GM21447 (cell line): ENCODE measurements around the gene DBH.

Experiments
- ATAC-seq: cut with Tn5 transposase; IDR thresholded peaks from one replicate; pipeline ENCODE4 v1.9.1; 2021; ENCODE audit not compliant: unreplicated experiment

Gene DBH

DNA sequence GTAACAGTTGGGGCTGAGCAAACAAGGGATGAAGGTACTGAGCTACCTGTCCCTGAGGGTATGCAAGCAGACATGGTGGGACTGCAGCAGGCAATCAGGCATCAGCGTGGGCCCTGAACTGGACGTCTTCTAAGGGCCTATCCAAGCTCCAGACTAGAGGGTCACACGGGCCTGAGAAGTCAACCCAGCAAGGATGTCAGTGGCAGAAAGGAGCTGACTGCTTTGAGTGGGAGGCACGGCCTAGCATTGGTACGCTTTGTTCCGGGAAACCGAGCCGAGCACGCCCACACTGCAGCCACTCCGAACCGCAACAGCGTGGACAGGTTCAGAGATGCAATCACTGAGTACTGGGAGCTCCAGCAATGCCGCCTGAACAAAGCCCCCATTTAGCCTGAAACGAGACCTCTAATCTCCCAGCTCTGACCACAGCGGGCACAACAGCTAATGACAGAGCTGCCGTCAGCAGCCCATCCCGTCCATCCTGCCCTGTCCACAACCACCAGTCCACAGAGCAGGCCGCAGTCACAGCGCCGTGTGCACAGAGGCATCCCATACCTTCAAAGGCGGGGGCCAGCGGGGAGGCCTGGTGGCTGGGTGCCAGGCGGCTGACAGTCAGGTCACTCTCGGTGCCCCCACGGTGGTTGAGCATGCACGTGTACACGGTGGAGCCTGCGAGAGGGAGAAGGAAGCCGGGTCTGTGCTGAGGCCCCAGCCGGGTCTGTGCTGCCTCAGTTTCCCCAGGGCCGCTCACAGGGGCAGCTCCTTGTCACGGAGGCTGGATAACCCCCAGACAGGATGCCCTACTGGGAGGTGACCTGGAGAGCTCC, 57.8 kb downstream of the DBH start:
- no peak for ATAC-seq

DNA sequence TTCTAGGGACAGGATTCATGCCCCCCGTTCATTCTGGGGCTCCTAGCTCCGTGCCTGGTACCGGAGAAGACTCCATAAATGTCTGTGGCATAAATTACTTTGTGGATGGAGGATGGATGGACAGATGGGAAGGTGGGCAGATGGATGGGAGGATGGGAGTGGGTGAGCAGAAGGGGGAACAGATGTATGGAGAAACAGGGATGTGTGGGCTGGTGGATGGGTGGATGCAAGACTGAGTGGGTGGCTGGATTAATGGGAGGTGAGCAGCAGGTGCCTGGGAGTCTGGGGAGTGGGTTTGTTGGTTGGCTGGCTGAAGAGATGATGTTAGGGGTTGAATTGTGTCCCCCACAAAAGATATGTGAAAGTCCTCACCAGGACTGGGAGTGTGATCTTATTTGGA, 58.5 kb downstream of the DBH start:
- ATAC-seq = no peak

DNA sequence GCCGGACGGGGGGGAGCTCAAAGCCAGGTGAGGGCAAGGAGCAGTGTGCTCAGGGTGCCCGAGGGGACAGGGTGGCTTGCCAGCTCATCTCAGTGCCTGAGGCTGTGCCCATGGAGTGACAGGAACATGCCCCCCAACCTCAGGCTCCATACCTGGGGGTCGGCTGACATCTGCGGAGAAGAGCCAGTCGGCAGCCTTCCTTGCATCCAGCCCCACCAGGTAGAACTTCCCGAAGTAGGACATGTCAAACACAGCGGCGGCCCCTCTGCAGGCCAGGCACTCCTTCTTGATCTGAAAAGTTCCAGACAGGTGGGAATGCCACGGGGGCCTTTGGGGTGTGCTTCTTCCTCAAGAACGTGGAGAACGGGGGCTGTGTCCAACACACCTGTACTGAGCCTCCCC, 59.9 kb downstream of the DBH start:
- ATAC-seq = no peak

DNA sequence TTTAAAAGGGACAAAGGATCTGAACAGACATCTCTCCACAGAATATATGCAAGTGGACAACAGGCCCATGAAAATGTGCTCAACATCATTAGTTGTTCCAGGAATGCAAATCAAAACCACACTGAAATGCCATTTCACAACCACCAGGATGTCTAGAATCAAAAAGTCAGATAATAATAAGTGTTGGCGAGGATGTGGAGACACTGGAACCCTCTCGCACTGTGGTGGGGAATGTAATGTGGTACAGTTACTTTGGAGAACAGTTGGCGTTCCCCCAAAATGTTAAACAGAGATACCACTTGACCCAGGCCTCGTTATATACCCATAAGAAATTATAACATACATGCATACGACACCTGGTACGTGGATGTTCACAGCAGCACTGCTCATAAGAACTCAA, 63.4 kb downstream of the DBH start:
- ATAC-seq = no peak

DNA sequence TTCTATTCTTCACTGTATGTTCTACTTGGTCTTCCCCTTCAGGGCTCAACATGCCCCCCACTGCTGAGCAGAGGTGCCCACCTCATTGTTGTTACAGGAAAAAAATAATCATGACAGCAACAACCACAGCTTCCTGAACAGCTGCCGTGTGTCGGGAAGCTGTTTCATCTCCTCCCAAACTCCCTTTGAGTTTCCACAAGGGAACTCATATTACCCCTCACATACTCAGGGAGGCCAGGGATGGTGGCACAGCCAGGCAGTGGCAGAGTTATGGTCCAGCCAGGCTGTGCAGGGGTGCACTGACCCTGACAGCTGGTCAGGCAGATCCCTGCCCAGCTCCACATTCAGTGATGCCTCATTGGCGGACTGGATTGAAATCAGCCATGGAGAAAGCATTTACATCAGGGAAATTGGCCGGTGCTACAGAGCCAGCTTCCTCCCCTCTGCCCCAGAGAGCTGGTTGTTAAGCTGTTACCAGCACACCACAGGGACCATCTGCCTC, 64.7 kb downstream of the DBH start:
- no peak for ATAC-seq

DNA sequence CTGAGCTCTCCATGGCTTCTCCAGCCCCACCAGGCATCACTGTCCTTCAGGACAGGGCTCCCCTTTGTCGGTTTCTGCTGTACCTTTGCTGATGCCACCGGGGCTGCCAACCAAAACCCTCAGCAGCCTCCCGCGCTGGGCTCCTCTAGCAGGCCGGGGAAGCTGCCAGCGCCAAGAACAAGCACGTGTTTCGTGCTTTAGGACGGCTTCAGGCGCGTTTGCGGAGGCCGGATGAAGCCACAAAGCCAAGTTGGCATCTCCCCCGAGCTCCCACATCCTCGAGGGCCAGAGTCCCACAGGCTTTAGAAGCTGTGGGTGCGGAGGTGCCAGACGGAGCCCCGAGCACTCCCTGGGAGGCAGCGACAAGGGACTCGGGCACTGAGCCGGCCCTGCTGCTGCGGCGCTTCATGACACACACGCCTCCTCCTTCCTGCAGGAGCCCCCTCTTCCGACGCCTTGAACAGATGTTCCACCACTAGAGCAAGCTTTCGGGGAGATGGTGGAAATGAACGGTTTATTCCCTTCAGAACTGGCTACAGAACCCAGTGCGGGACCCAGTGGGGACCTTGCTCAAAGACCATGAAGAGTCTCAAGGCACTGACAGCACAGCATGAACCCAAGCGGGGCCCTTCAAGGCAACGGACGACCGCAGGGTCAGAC, 65.3 kb downstream of the DBH start:
- no peak for ATAC-seq

DNA sequence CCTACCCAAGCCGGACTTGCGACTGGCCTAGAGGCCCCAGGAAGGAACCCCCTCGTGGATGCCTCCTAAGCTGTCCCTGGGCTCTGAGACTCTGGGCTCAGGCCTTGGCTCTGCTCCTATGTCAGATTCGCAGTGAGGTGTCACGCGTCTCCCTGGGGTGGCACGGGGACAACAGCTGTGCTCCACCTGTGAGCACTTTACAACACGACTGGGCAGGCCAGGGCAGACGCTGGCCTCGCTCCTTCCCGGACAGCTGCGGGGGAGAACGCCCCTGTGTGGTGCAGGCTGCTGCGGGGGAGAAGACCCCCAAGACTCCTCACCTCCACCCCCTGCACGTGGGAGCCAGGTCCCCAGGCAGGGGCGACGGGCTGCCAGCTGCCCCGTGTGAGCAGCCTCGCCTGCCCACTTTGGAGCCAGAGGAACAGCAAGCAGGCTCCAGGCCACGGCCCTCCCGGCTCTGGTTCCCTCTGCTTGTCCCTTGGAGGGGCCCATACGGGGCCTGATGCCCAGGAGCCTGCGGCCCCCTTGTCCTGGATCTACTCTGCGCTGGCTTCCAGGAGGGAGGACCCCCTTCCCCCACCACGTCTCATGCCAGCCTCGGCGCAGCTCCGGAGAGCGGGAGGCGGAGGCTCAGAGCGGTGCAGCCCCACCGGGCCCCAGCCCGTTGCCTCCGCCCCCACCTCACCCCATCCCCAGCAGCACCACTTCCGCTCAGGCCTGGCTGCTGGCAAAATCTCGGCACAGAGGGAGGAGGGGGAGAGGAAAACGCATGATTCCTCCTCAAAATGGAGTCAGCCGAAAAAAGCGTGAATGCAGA, 66.0 kb downstream of the DBH start:
- no peak for ATAC-seq

DNA sequence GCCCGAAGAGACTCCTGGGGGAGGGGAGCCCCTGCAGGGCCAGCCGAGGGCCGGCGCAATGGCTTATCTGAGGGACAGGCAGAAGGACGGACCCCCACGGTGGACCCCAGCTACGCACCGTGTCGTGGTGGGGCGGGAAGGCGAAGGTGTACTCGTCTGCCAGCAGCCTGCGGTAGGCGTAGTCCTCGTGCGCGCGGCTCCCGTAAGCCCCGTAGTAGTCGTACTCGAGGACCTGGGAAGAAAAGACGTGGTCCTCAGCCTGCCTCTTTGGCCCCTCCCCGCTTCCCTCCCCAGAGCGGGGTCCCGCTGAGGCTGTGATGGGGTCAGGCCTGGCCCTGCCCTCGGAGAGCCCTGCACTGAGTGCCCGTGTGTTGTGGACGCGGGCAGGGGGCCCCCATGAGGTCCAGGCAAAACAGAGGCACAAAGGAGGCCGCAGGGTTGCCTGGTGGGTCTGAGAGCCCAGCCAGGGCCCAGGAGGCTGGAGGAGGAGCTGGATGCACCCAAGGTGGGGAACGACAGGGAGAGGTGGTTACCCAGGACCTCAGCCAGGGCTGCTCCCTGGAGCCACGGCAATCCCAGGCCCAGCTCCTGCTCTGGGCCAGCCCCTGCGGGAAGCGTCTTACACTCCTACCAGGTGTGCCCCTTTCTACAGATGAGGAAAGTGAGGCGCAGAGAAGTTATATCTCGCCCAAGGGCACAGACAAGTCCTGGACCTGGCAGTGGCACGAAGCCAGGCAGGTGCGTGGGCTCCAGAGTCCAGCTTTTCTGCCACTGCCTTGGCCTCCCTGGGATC, 66.8 kb downstream of the DBH start:
- no peak for ATAC-seq

DNA sequence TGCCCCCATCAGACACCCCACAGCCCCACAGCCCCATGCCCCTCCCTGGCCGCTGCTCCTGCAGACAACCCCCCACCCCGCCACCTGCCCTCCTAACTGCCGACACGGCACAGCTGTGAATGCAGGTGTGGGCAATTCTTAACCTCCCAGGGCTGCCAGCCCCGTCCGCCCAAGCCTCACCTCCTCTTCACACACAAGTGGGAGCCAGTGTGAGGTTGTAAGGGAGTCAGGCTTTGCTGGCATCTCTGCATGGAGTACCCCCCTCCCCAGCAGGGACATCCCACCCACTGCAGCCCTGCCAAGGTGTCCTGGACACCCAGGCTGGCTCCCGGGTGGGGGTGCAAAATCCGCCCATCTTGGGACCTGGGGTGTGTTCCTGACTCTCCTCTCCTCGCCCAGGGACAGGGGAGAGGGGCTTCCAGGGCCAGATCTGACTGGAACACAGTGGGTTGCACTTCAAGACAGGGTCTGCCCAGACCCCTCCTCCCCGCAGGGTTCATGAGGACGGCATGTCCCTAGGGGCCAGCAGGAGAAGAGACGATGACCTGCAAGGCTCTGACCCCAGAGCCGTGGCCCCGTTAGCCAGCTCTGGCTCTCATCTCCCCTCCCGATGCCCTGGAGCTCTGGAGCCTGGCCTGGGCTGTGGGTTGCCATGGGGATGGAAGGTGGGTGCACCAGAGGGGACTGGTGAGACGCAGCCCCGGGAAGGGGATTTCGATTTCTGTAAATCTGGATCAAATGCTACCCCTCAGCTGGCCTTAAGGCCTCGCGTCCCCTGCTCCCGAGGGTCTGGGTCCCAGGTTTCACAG, 67.6 kb downstream of the DBH start:
- ATAC-seq = no peak

DNA sequence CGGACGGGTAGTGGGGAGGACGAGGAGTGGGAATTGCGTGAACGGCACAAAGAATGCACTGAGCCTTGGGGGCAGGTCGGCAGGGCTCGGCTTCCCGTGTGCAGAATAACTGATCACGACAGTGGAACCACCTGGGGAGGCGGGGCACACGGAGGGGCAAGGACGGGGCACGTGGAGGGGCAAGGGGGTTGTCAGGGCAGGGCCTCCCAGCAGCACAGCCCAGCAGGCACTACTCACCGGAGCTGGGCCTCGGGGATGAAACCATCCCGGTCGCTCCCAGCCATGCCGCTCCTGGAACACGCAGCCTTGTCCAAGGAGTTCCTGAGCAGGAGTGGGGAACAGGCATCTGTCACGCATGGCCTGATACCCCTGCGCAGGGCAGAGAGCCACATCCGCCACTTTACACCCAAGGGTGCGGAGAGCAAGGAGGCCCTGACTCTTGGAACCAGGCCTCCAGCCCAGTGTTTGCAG, 68.6 kb downstream of the DBH start:
- ATAC-seq = no peak

DNA sequence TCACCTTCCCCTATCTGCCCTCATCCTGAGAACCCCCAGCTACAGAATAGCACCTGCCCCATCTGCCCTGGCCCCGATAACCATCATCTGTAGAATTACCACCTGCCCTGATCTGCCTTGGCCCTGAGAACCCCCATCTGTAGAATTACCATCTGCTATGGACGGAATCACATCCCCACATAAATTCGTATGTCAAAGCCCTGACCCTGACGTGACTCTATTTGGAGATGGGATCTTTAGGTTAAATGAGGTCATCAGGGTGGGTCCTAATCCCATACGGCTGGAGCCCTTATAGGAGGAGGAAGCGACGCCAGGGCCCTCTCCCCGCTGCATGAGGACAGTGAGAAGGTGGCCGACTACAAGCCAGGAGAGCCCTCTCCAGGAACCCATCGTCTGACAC, 69.4 kb downstream of the DBH start:
- ATAC-seq = no peak

DNA sequence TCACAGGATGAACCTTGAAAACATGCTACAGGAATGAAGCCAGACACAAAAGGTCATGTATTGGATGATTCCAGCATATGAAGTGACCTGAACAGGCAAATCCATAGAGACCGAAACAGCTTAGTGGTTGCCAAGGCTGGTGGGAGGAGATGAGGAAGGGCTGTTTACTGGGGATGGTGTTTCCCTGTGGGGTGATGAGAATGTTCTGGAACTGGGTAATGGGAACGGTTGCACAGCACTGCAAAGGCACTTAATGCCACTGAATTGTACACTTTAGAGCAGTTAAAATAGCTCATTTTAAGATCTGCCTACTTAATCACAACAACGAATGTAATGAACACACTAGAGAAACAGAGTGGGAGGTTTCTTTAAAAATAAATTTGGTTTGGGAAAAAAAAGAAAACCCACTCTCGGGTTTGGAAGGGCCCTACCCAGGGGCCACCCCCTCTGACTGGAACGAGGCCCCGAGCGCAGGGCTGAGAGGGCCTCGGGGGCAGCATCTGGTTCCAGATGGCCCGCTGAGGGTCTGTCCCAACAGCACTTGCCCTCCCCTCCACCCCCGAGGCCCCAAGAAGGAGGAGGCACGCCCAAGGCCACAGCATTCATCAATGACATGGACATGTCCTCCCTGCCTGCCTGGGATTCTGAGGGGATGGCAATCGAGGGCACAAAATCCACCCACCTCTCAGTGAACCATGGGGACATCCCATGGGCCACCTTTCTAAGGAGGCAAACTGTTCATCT, 70.3 kb downstream of the DBH start:
- ATAC-seq = no peak

DNA sequence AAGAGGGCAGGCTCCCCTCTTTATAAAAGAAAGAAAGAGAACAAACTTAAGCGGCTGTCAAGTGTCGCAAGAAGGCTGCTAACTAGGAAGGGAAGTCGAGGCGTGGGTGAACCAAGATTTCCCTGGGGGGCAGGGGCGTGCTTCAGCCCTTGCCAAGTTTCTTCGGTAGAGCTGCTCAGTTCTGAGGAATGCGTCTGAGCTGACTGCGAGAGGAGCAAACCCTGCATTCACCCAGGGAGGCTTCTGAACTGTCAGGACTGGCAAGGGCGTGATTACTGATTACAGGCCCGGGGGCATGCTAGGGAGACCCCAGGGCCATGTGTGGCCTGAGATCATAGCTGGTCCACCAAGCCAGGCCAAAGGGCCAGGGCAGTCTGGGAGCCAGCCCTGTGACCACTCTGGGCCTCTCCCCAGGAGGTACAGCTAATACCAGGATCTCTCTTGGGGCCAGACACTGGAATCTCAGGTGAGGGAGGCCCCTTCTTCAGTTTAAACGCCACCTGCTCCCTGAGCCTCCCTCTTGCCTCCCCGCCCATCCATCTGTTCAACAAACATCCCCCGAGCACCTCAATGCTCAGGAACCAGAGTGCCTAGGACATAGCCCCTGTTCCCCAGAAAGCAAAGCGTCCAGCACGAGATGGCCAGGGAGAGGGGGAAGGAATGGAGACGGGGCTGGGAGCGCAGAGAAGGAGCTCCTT, 71.1 kb downstream of the DBH start:
- ATAC-seq = no peak

DNA sequence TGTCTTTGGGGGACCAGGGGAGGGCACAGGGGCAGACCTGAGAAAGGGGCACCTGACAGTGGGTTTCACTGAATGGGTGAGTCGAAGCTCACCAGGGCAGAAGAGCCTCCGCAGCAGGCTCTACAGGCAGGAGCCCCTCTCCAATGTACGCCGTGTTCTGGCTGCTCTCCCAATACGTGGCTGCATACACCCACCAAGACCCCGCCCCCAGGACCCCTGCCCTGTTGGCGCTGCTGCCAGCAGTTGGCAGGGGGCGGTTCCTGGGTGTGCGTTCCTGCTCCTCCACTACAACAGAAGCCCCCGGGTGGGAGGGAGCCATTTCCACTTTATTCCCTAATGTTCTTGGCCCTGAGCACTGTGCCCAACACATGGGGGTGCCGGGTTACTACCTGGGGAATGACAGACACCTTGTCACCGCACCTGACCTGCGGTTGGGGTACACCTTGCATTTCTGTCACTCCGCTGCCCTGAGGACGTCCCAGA, 71.6 kb downstream of the DBH start:
- no peak for ATAC-seq

DNA sequence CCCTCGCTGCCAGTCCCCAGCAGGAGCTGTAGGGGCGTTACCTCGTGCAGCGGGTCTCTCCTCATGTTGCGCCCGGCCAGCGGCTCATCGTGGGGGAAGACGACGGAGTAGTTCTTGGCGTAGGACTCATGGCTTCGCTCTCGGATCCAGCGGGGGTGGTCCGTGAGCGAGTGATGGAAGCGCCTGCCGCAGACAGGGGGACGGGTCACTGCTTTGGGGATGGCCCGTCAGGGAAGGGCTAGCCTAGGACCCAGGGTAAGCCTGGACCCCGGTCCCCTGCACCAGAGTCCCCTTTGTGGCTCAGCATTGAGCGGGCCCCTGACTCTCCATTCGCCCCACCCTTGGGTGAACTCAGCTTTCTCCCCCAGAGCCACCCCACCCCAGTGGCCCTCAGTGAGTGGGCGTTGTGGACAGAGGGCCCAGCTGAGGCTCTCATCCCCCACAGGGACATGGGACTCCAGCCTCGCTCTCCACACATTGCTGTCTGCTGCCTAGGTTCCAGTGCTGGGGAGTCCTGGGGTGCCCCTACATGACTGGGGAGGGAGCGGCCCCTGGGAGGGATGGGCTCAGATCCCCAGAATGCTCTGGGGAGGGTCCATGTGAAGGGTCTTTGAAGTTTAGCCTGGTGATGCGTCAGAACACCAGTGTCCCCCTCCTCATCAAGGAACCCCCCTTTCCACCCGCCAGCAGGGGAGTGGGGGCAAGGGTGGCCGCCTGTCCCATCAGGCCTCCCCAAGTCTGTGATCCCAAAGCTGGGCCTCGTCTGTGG, 72.3 kb downstream of the DBH start:
- no peak for ATAC-seq
